HG02623 (cell line): ENCODE data around the gene ZNF618.

Experiments
- ATAC-seq: cut with Tn5 transposase; IDR thresholded peaks from one replicate; pipeline ENCODE4 v1.9.1; 2021; ENCODE audit warnings: moderate library complexity; ENCODE audit not compliant: unreplicated experiment

Gene ZNF618

GRCh38 chr9:113909421-113909820, 33.3 kb downstream of the ZNF618 start:
- ATAC-seq: no peak

DNA sequence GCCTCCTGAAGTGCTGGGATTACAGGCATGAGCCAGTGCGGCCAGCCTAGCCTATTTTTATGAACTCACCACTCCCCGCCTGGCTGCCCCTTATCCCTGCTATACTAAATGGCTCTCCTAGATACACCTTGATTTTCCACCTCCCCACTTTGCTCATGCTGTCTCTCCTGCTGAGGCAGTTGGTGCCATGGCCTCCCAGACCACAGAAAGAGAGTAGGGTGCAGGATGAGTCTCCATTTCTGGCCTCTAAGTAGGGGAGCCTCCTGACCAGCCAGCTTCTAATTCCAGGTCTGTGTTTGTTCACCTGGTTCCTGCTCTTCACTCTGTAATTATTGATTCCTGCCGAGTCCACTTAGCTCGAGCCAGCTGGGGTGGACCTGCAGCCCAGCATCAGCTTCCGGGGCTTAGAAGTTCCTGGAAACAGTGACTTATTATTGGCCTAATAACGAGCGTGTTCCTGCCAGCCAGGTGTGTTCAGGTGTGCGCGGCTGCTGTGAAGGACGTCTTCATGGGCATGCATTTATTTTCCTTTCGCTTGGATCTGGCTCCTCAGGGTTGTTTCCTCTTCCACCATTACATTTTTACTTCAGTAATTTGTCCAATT, 34.0 kb downstream of the ZNF618 start:
- ATAC-seq: no peak

GRCh38 chr9:113911850-113912557, 35.9 kb downstream of the ZNF618 start:
- no peak for ATAC-seq

GRCh38 chr9:113912816-113913215, 36.7 kb downstream of the ZNF618 start:
- ATAC-seq: no peak

DNA sequence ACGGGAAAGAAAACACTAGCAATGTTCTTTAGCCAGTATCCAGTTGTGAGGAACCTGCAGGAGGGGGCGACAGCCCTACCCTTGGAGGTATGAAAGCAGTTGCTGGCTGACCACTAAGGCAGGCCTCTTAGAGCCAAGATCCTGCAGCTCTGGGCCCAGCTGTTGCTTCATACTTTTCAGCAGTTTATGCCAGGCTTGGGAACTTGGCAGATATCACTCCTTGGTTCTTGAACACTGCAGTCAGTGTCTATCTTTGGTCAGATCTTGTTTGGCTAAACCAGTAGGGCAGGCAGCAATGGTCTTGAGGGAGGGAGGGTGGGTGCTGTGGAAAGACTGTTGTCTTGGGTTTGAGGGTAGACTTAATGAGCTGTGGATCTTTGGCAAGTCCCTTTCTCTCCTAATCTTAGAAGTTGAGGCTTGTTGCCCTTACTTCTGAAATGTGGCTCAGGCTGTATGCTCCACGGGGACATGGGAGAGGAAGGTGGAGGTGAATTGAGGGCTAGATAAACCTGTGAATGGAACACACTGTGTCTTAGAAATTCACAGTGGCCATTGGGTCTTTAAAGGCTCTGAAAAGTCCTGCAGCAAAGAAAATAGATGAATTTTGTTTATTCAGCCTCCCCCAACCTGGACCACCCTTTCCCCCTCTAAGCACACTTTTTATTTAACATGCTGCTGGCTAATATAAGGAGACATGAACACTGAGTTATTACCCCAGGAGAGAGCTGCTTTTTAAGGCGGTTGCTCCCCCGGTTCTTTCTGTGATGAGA, 37.5 kb downstream of the ZNF618 start:
- no peak for ATAC-seq

GRCh38 chr9:113914517-113914916, 38.4 kb downstream of the ZNF618 start:
- ATAC-seq: no peak

- ATAC-seq: no peak
These were observed 39.8 kb downstream of the ZNF618 start for GRCh38 chr9:113915817-113916434.

- ATAC-seq: no peak
These were observed 40.8 kb downstream of the ZNF618 start for GRCh38 chr9:113916931-113917330.

DNA sequence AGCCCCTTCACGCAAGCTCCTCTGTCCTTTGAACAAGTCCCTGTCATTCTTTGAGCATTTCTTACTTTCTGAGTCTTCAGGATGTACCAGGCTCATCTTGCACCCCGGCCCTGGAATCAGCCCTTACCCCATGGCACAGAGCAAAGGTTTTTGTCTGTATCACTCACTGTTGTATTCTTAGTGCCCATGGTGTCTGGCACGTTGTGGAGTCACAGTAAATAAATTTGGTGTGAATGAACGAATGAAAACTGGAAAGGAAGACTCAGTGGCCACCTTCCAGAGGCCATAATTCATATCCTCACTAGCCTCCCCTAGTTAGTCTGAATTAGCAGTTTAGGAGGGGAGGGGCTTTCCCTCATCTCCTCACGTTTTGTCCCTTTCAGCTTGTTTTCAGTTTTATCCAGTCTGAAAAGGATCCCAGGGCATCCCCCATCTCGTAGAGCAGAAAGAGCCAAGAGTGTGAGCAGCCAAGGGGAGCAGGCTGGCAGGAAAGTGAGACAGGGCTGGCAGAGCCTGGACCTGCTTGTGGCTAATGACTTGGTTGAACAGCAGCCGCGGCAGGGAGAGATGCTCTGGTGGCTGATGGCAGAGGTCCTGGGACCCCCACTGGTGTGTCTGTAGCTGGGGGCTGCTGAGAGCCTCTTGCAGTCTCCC, 42.7 kb downstream of the ZNF618 start:
- ATAC-seq: no peak

DNA sequence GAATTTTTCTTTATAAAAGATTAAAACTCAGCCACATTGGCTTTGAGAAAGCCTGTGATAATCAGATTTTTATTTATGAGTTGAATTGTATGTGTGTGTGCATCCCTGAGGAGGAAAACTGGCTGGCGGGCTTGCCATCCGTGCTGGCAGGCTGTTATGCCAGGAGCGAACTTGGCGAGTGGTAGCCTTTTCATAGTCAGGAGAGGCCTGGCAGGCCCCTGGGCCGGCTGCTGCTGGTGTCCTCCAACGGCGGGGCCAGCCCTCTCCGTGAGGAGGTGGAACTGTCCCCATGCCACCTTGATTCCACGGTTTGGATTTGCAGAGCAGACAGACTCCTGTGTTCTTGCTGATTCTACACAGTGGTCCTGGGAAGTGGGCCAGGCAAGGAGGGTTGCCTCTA, 43.3 kb downstream of the ZNF618 start:
- ATAC-seq: no peak

GRCh38 chr9:113919871-113920270, 43.8 kb downstream of the ZNF618 start:
- no peak for ATAC-seq

DNA sequence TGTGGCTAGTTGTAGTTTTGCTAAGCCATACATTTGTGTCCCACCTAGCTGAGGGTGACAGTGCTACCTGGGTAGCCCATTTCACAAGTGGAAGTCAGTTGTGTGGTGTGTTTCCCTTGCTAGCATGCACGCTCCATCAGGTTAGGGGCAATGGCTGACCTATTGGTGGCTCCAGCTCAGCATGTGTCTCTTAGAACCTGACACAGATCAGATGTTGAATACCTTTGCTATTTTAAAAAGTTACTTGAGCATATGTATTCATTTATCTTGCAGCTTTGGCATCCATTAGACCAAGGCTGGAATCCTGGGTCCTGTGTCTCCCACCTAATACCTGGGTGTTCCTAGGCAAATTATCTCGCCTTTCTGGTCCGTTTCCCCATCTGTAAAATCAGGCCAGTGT, 44.8 kb downstream of the ZNF618 start:
- ATAC-seq: no peak

- ATAC-seq: no peak
These were observed 45.4 kb downstream of the ZNF618 start for GRCh38 chr9:113921396-113921925.

DNA sequence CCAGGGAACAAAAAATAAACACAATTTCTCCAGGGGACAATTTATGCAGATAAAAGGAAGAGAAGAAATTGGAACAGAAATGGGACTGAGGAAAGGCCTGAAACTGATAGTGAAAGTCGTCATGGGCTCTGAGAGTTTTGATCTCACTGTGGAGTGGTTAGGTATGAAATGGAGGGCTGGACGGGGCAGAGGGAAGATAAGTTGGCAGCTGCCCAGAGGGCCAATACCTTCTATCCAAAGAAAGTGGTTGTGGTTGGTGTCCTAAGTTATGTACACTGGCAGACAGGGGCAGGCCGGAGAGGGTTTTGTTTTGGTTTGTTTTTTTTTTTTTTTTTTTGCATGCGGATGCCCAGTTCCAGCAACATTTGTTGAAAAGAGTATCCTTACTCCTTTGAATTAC, 46.1 kb downstream of the ZNF618 start:
- ATAC-seq: no peak

DNA sequence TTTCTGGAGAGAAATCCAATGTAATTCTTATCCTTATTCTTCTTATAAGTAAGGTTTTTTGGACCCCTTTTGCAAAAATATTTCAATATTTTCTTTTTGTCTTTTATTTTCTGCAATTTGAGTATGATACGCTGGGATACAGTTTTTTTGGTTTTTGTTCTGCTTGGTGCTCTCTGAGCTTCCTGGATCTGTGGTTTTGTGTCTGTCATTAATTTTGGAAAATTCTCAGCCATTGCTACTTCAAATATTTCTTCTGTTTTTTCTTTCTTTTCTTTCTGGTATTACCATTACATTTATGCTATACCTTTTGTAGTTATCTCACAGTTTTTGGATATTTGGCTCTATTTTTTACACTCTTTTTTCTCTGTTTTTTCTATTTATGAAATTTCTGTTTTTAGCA, 50.1 kb downstream of the ZNF618 start:
- no peak for ATAC-seq

GRCh38 chr9:113927277-113927676, 51.2 kb downstream of the ZNF618 start:
- no peak for ATAC-seq

DNA sequence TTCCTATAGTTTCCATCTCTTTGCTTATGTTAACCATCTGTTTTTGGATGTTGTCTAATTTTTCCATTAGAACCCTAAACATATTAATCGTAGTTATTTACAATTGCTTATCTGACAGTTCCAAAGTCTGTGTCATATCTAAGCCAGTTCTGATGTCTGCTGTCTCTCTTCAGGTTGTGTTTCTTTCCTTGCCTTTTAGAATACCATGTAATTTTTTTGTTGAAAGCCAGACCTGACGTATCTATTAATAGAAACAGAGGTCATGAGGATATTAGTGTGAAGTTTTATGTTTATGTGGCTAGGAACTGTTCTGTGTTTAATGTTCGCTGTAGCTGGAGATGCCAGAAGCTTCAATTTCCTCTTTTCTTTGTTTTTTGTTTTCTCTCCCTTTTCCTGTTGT, 52.2 kb downstream of the ZNF618 start:
- no peak for ATAC-seq

DNA sequence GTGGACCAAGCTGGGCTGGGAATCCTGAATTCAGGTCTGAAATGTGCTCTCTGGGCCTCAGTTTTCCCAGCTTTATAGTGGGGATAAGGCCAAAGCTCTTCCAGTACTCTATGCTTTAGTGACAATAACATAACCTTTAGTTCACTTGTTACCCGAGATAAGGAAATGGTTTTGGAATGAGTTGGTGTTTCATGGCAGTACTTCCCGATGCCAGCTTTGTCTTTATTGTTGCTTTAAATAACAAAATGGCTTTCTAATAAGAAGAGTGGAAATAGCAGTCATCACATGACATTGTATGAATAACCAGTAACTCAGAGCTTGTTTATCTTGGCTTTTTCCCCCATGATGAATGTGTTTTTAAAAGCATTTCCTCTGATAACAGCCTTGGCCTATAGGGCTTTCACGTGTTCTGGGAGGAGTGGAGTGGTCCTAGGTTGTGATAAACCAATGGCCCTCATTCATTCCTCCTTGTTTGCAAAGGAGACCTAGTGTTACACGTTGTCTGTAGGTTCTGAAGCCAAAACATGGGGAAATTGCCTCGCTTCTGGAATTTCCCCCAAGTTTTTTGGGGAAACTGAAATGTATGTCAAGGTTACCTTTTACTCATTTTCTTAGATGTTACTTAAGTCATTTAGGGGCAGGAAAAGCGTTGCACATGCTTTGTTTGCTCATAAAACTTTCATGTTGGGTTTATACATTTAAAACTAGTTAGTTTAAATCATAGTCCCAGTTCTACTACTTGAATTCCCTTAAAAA, 53.7 kb downstream of the ZNF618 start:
- no peak for ATAC-seq

- no peak for ATAC-seq
These were observed 54.3 kb downstream of the ZNF618 start for GRCh38 chr9:113930390-113930783.

DNA sequence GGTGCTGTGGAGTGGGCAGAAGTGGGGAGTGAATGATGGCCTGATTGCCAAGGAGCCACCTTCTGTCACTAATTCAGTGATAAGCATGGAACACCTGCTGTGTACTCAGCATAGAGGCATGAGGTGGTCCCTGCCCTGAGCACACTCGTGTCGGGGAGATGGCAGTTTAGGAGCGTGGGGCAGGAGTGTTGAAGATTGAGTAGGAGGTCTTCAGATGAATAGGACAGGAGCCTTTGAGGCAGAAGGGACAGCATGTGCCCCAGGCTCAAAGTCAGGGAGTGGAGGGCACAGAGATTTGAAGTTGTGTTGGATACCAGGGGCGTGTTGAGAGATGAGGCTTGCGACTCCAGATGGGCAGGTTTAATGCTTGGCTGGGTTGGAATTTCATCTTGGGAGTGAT, 55.0 kb downstream of the ZNF618 start:
- no peak for ATAC-seq
